HG02973 (cell line): Measurements from ENCODE around the gene ALDH1L1.

Experiments used
- ATAC-seq: cut with Tn5 transposase; IDR thresholded peaks from one replicate; pipeline ENCODE4 v1.9.1; 2021; ENCODE audit warnings: moderate library complexity; ENCODE audit not compliant: unreplicated experiment

Gene ALDH1L1

GRCh38 chr3:126197343-126197742 lies 17.0 kb upstream of the ALDH1L1 start:
- ATAC-seq, result no peak

GRCh38 chr3:126194713-126195305 lies 14.4 kb upstream of the ALDH1L1 start:
- no peak for ATAC-seq

- ATAC-seq, result no peak
Measured at GRCh38 chr3:126191246-126191645, 10.9 kb upstream of the ALDH1L1 start.

DNA sequence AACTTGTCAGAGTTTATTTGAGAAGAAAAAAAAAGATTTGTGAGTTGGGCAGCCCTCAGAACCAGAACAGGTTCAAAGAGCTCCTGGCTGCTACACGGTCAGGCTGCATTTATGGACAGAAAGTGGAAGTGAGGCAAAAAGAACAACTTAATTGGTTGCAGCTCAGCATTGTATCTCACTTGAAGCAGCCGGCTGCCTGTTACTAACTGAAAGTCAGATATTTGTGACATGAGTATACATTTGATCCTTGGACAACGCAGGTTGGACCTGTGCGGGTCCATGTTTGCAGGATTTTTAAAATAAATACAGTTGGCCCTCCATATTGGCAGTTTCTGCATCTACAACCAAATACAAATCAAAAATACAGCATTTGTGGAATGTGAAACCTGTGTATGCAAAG lies 7.5 kb upstream of the ALDH1L1 start:
- no peak for ATAC-seq

DNA sequence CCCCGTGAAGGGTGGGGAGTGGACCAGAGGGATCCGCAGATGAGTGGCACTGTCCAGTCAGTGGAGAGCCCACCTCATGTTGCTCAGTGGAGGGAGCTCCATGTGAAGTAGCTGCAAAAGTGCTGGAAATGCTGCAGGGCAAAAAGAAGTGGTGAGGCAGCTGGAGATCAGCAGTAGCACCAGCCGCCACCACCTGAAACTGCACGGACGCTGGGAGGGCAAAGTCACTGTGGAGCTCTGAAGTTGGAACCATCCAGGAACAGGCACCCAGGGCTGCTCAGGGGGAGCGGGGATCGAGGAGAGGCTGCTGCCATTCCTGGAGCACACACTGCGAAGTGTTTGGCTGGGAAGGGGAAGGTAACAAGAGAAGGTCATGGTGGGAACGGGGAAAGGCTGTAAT lies 6.4 kb upstream of the ALDH1L1 start:
- no peak for ATAC-seq

GRCh38 chr3:126186271-126186670 lies 5.9 kb upstream of the ALDH1L1 start:
- ATAC-seq, result no peak

DNA sequence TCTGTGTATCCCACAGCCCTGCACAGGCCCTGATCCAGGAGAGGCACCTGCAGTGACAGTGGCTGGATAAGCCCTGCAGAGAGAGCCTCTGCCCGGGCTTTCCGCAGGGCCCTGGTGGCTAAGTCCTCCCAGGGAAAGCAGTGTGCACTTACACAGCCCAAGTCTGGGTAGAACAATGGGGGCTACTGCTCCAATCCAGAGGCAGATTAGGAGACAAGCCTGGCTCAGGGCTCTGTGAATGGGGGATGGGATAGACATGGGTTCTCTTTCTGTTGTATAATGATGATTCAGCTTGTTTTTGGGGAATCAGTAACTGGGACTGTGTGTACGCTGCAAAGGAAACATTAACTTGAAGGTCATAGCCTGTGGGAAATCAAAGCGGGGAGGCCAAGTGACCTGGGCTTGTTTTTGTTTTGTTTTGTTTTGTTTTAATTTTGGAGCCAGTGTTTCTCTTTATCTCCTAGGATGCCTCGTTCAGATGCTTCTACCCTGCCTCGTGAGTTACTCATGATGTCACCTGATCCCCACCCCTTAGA lies 4.1 kb upstream of the ALDH1L1 start:
- ATAC-seq, result no peak

- ATAC-seq, result no peak
Measured at GRCh38 chr3:126181398-126181725, 976 bp upstream of the ALDH1L1 start.

DNA sequence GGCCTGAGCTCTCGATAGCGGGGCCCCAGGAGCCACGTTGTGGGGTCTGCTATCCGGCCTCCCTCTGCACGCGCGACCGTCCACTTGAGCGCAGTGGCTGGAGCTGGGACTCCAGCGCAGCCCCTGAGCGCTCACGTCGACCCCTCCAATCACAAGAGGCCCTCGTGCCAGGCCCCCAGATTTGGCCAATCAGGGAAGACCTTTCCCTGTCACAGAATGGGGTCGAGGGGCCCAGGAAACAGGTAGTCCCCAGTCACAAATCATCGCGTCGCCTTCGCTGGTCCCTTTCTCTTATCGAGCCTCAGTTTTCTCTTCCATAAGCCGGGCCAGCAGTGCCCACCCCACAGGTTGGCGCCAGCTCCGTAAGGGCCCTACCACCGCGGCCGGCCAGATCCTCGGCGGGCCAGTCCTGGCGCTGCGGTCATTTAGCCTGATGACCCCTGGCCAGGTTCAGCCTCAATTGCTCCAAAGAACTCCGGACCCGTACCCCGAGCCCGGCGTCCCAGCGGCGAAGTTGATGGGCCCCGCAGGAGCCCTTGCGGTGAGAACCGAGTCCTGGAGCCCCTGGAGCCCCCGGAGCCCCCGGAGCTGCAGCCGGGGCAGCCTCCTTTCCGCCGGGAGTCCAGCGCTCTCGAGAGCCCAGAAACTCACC lies 435 bp downstream of the ALDH1L1 start:
- no peak for ATAC-seq

GRCh38 chr3:126170073-126170777 lies 10.2 kb downstream of the ALDH1L1 start:
- no peak for ATAC-seq

- ATAC-seq, result no peak
Measured at GRCh38 chr3:126167566-126167965, 12.8 kb downstream of the ALDH1L1 start.

GRCh38 chr3:126166009-126166408 lies 14.4 kb downstream of the ALDH1L1 start:
- no peak for ATAC-seq

GRCh38 chr3:126161309-126161708 lies 19.1 kb downstream of the ALDH1L1 start:
- no peak for ATAC-seq

DNA sequence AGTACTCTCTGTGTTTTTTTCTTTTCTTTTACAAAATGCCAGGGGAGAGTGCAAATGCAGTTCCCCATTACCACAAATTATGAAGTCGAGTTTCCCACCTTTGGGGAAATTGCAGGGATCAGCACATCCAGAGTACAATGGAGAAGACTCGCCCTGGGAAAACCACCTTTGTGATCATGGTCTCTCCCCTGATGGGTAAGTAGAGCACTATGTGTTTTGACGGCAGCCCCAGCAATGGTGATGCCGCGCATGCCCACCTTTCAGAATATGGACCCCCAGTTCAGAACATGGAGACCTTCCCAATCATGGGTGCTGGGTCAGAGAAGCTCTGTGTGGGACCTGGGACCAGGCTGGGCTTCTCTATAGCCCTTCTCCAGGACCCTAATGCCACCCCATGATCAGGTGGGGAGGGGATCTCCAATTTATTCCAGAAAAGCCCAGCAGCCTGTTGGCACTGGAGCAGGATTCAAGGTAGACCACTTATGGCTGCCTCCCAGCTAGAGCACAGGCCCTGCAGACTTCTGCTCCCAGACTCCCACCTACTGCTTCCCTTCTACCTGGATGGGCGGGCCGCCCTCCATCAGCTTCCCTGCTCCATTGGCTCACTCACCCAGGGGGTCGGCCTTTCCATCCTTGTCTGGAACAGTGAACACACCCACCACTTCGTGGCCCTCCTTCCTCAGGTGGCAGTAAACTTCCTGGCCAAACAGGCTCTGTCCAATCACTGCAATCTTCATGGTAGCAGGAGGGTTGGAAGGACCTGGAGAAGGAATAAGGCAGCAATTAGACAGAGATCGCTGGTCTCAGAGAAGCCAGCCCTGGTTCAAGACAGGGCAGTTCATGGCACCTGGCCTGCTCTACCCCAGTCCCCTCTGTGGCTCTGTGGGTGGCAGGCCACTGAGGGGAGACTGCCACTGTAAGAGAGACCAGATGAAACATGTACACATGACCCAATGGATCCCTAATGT lies 19.9 kb downstream of the ALDH1L1 start:
- no peak for ATAC-seq

DNA sequence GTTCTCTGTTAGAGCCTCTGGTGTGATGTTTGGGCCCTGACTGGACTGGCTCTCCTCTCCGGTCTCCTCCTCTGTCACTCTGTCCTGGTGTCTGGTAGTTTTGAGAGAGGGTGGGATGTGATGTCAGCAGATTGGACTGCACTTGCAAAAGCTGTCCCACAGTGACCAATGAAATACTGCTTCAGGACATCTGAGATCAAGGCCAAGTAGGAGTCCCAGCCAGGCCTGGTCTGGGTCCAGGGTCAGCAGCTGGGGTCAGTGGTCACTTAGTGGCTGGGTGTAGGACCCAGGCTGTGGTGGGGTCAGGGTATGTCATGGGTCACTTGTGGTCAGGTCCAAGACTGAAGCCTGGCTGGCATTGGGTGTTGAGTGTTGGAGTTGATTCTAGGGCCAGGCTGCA lies 20.9 kb downstream of the ALDH1L1 start:
- ATAC-seq, result no peak

- no peak for ATAC-seq
Measured at GRCh38 chr3:126158912-126159454, 21.4 kb downstream of the ALDH1L1 start.

DNA sequence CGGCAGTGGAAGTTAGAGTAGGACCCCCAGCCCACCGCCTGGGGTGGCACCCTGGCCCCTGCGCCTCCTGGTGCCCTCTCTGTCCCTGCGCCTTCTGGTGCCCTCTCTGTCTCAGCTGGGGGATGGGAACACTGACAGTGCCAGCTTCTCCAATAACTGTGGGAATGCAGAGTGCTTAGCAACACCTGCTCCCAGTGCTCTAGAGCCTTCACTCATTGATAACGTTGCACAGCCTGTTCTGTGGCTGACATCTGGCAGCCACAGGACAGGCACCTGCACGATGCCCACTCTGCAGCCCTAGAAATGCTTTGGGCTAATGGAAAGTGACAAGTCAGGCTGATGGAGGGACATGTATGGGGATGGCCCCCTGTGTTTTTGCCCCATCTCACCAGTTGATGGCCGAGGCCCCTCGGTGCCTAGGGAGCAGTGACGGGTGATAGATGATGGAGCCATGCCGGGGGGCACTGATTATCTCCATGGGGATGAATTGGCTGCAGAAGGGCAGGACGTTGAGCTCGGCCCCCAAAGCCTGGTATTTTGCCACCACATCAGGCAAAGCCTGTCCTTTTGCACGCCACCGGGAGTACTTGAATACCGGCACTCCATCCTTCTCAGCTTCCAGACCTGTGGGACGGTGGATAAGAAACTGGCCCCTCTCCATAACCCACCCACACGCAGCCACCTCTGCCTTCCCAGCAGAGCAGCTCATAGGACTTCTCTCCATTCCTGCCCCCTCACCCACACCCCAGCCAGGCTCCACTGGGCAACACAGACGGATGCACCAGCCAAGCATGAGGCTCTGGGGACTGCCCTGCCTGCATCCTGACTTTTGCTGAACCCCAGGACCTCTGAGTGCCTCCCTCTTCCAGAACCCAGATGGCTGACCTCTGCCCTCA lies 22.1 kb downstream of the ALDH1L1 start:
- no peak for ATAC-seq

DNA sequence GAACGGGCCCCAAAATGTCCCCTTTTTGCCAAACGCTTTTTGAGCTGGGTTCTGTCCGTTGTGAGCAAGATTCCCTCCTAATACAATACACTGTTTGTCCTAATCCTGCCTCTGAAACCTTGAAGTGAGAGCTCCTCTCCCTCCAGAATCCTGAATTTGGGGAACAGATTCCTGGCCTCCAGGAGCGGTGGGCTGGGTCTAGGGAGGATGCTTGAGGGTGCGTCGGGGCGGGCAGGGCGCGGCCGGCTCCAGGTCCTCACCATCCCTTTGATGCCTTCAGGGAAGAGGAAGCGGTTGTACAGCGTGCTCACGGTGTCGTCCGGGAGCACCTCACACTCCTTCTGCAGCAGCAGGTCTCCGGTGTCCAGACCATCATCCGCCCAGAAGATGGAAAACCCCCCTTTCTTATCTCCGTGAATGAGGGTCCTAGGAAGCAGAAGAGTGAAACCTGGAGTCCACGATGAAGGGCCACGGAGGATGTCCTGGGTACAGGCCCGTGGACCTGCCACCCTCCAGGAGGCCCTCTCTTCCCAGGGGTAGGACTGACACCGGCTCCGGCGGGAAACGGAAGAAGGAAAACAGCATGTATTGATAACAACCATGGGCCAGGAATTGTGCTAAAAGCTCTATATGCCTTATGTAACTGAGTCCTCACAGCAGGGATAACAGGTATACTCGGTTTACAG lies 23.2 kb downstream of the ALDH1L1 start:
- no peak for ATAC-seq

GRCh38 chr3:126156468-126156867 lies 23.9 kb downstream of the ALDH1L1 start:
- ATAC-seq, result no peak
